Small intestine (tissue), 7 donors: ENCODE measurements around the gene UBXN11. TPM values are rescaled to one million over a fixed set of nuclear protein-coding genes. Genes with fewer than 3 reads are reported as not detected.

Experiments used
- DNase-seq, 2 donors: peaks; one replicate each; pipeline versions ENCODE4 v3.0.0 to v3.0.0-alpha.2; 2013
- FAIRE-seq: peaks from 2 replicates; lab custom pipeline; 2012; peaks lifted over from hg19 to GRCh38; lab: Jason Lieb, UNC
- H3K27ac ChIP-seq, 3 donors: one replicate each; pipeline ENCODE4 v1.5.1; 2013; ENCODE audit warnings: low read length in 2 of 3, mild to moderate bottlenecking in 2 of 3, control low read depth in 1 of 3, inconsistent platforms in 1 of 3, low read depth in 1 of 3, moderate library complexity in 1 of 3
- H3K27me3 ChIP-seq, 3 donors: one replicate each; pipeline ENCODE4 v1.6.1; 2013; ENCODE audit warnings: low read length in 3 of 3, inconsistent platforms in 1 of 3; ENCODE audit not compliant: control insufficient read depth in 3 of 3, insufficient read depth in 3 of 3
- H3K36me3 ChIP-seq, 3 donors: one replicate each; pipeline ENCODE4 v1.6.1; 2013; ENCODE audit warnings: low read length in 3 of 3, inconsistent platforms in 1 of 3, low read depth in 1 of 3, mild to moderate bottlenecking in 1 of 3, moderate library complexity in 1 of 3; ENCODE audit not compliant: control insufficient read depth in 3 of 3, insufficient read depth in 2 of 3
- H3K4me1 ChIP-seq, 3 donors: one replicate each; pipeline ENCODE4 v1.6.1; 2013; ENCODE audit warnings: low read length in 2 of 3, inconsistent platforms in 1 of 3, low read depth in 1 of 3, mild to moderate bottlenecking in 1 of 3, moderate library complexity in 1 of 3; ENCODE audit not compliant: control insufficient read depth in 3 of 3, insufficient read depth in 2 of 3
- H3K4me3 ChIP-seq, 3 donors: one replicate each; pipeline ENCODE4 v1.5.1; 2013; ENCODE audit warnings: low read length in 3 of 3, control low read depth in 1 of 3, inconsistent platforms in 1 of 3, low read depth in 1 of 3, mild to moderate bottlenecking in 1 of 3, moderate library complexity in 1 of 3
- H3K9me3 ChIP-seq, 2 donors: one replicate each; pipeline ENCODE4 v1.6.1; 2013; ENCODE audit warnings: low read depth in 1 of 2, low read length in 1 of 2; ENCODE audit not compliant: control insufficient read depth in 2 of 2, insufficient read depth in 1 of 2
- WGBS, 3 donors: extraction: QIAGEN DNeasy Blood & Tissue Kit; methylation state at CpG; one replicate each; pipeline ENCODE4 v1.1.7; 2013; 5-methylcytosine and 5-hydroxymethylcytosine counted together
- polyA plus RNA-seq, 4 donors: library from polyadenylated mRNA; stranded (reverse) in 3 of 4; unstranded in 1 of 4; fragments of 200-250 nt in 3 of 4; fragments of 120-200 nt in 1 of 4; gene quantifications; one replicate each; pipeline versions ENCODE4 v1.2.1 to v1.2.3, GENCODE V29; 2013
- donor health status: healthy with polysubstance abuse.
- donor health status: control.
- donor health status: control.
- donor health status: Bipolar disorder and iron deficiency.
- donor health status: healthy.

Gene UBXN11
- polyA plus RNA-seq, 4 donors, result 1.1 to 35.5 (median 11.4) TPM

- Histone ChIP-seq H3K9me3 (peaks cover 0 to 13% of the 10 kb centered on the region in 2 donors), H3K4me3 (no peak overlapping the region), H3K36me3 (peaks cover 4 to 28% (median 9%) of the 10 kb centered on the region in 3 donors), H3K4me1 (no peaks in the 10 kb centered on the region), H3K27me3 (no peaks in the 10 kb centered on the region), H3K27ac (no peak overlapping the region)
- FAIRE-seq (no peak), DNase-seq (no peak)
- 93 to 97% (median 96%) methylated on average over 9 of the region's 9 CpGs for WGBS, 3 donors
Measured at GRCh38 chr1:26268290-26269197, 37.9 kb downstream of the UBXN11 start.

DNA sequence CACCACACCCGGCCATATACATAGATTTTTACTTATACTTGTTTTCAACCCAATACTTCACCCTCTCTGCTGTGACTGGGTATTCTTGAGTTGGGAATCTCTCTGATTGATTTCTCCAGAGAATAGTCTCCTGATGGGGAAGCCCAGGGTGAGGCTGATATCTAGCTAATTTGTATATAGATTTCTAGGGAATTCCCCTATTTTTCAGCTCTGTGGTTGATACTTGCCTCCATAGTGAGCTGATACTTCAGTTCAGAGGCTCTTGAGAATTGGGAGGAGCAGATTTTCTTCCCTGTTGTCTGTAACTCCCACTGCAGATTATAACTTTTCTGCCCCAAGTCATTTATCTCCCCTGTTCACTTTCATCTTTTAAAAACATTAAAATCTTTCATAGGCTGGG lies 41.0 kb downstream of the UBXN11 start:
- no peaks in the 10 kb centered on the region for H3K27me3 ChIP-seq
- peaks cover 5 to 31% (median 9%) of the 10 kb centered on the region in 3 donors for H3K36me3 ChIP-seq
- no peak for DNase-seq
- WGBS, 3 donors, result 88 to 97% (median 95%) methylated on average over 1 of the region's 1 CpG
- H3K27ac ChIP-seq, result no peak overlapping the region
- no peak overlapping the region for H3K4me3 ChIP-seq
- peaks cover 0 to 13% of the 10 kb centered on the region in 2 donors for H3K9me3 ChIP-seq
- H3K4me1 ChIP-seq, result no peaks in the 10 kb centered on the region
- no peak for FAIRE-seq

- DNase-seq (no peak), FAIRE-seq (no peak)
- H3K27me3 ChIP-seq, result no peaks in the 10 kb centered on the region
- WGBS, 3 donors, result 95 to 97% (median 96%) methylated on average over 5 of the region's 5 CpGs
- no peak overlapping the region for H3K27ac ChIP-seq
- no peaks in the 10 kb centered on the region for H3K4me1 ChIP-seq
- peaks cover 0 to 3% of the 10 kb centered on the region in 2 donors for H3K9me3 ChIP-seq
- H3K4me3 ChIP-seq, result no peak overlapping the region
- peaks cover 5 to 28% (median 9%) of the 10 kb centered on the region in 3 donors for H3K36me3 ChIP-seq
Measured at GRCh38 chr1:26263212-26263611, 43.2 kb downstream of the UBXN11 start.

GRCh38 chr1:26259578-26259977 lies 46.9 kb downstream of the UBXN11 start:
- Histone ChIP-seq H3K27ac (no peak overlapping the region), H3K27me3 (no peaks in the 10 kb centered on the region), H3K4me1 (no peaks in the 10 kb centered on the region), H3K36me3 (peaks cover 9 to 46% (median 13%) of the 10 kb centered on the region in 3 donors), H3K4me3 (no peak overlapping the region), H3K9me3 (no peaks in the 10 kb centered on the region)
- FAIRE-seq (no peak), DNase-seq (no peak)
- WGBS, 3 donors, result 86 to 93% (median 90%) methylated on average over 5 of the region's 5 CpGs

DNA sequence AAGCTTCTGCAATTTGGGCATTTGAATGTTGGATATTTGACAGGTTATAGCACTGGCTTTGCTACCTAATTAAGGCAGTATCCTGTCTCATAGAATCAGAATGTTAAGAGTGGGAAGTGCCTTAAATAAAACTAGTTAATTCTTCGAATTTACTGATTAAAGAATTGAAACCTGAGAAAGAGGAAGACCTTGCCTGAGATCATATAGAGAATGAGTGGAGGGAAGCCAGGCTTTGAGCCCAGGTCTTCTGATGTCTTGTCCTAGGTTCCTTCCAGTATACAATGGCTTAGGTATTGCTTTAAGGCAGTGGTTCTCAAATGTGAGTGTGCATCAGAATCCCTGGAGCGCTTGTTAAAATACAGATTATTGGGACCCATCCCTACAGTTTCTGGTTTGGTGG lies 47.4 kb downstream of the UBXN11 start:
- no peak overlapping the region for H3K4me3 ChIP-seq
- WGBS, 3 donors, result 80 to 91% (median 90%) methylated on average over 2 of the region's 2 CpGs
- FAIRE-seq, result no peak
- H3K27ac ChIP-seq, result no peak overlapping the region
- H3K4me1 ChIP-seq, result no peaks in the 10 kb centered on the region
- peaks cover 9 to 44% (median 13%) of the 10 kb centered on the region in 3 donors for H3K36me3 ChIP-seq
- DNase-seq, result no peak
- H3K9me3 ChIP-seq, result no peaks in the 10 kb centered on the region
- no peaks in the 10 kb centered on the region for H3K27me3 ChIP-seq

- WGBS, 3 donors, result 94 to 97% (median 94%) methylated on average over 2 of the region's 2 CpGs
- no peak overlapping the region for H3K4me3 ChIP-seq
- H3K27me3 ChIP-seq, result no peaks in the 10 kb centered on the region
- no peaks in the 10 kb centered on the region for H3K9me3 ChIP-seq
- H3K4me1 ChIP-seq, result no peaks in the 10 kb centered on the region
- DNase-seq, result no peak
- peaks cover 8 to 37% (median 11%) of the 10 kb centered on the region in 3 donors for H3K36me3 ChIP-seq
- no peak for FAIRE-seq
- H3K27ac ChIP-seq, result no peak overlapping the region
Measured at GRCh38 chr1:26257222-26257621, 49.2 kb downstream of the UBXN11 start.

DNA sequence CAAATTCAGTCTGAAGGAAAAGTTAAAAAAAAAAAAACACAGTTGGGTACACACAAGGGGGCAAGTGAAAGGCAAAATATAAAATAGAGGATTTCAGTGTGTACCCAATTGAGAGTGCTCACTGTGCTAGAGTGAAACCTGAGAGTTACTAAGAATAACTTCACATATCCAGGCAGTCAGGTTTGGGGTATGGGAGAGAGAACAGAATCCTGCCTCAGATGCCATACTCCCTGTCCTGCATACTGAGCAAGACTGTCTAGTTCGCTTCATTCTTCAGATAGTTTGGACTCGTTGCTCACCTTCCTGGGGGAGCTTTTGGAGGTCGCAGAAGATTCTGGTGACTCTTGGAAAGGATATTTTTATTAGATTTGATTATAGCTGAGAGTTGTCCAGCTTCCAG lies 52.0 kb downstream of the UBXN11 start:
- Histone ChIP-seq H3K4me3 (no peak overlapping the region), H3K36me3 (peaks cover 2 to 26% (median 12%) of the 10 kb centered on the region in 3 donors), H3K27ac (no peak overlapping the region), H3K4me1 (no peaks in the 10 kb centered on the region), H3K9me3 (no peaks in the 10 kb centered on the region), H3K27me3 (no peaks in the 10 kb centered on the region)
- DNase-seq (no peak), FAIRE-seq (no peak)
- 88 to 97% (median 92%) methylated on average over 3 of the region's 3 CpGs for WGBS, 3 donors

DNA sequence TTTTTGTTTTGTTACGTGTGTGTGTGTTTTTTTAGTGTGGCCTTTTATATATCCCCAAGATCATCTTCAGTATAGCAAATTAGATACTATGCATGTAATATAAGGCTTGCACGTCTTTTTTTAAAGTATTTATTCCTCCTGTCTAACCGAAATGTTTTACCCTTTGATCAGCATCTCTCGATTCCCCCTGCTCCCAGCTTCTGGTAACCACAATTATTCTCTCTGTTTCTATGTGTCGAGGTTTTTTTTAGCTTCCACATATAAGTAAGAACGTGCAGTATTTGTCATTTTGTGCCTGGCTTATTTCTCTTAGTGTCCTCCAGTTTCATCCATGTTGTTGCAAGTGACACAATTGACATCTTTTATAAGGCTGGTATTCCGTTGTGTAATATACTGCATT lies 53.7 kb downstream of the UBXN11 start:
- DNase-seq (no peak), FAIRE-seq (no peak)
- Histone ChIP-seq H3K36me3 (peaks cover 0 to 23% (median 8%) of the 10 kb centered on the region in 3 donors), H3K27me3 (no peaks in the 10 kb centered on the region), H3K27ac (no peak overlapping the region), H3K4me1 (no peaks in the 10 kb centered on the region), H3K4me3 (no peak overlapping the region), H3K9me3 (no peaks in the 10 kb centered on the region)
- WGBS, 3 donors, result 69 to 72% (median 71%) methylated on average over 7 of the region's 7 CpGs
